Neural crest cell (in vitro differentiated cells): ENCODE measurements around the gene CCDC32. TPM values are rescaled to one million over a fixed set of nuclear protein-coding genes. Genes with fewer than 3 reads are reported as not detected.

Source experiments
- DNase-seq: peaks from one replicate; pipeline ENCODE4 v3.0.0; 2021; ENCODE audit warnings: low read depth, mixed read lengths, low spot score
- H3K27ac Mint-ChIP-seq: one replicate; pipeline ENCODE4 v1.8.0; 2021; ENCODE audit warnings: mild to moderate bottlenecking, mixed read lengths; ENCODE audit not compliant: unreplicated experiment
- H3K27me3 Mint-ChIP-seq: 2 replicates; pipeline ENCODE4 v1.8.0; 2021; ENCODE audit warnings: low read depth, mild to moderate bottlenecking, mixed read lengths
- H3K36me3 Mint-ChIP-seq: 2 replicates; pipeline ENCODE4 v1.8.0; 2021; ENCODE audit warnings: low read depth, mild to moderate bottlenecking, mixed read lengths
- H3K4me1 Mint-ChIP-seq: 2 replicates; pipeline ENCODE4 v1.8.0; 2021; ENCODE audit warnings: mixed read lengths
- H3K4me3 Mint-ChIP-seq: one replicate; pipeline ENCODE4 v1.8.0; 2021; ENCODE audit warnings: mild to moderate bottlenecking, mixed read lengths
- H3K9me3 Mint-ChIP-seq: 2 replicates; pipeline ENCODE4 v1.8.0; 2021; ENCODE audit warnings: mixed read lengths
- total RNA-seq: library from RNA; stranded (reverse); gene quantifications from 2 replicates; pipeline ENCODE4 v1.2.1, GENCODE V29; 2021
- TF ChIP-seq, protein P1 (sequence below): fragments of 200-600 bp; sonication (generic); conservative IDR thresholded peaks from 2 replicates; pipeline ENCODE4 v1.5.0; 2021; ENCODE audit warnings: antibody characterized with exemption, mild to moderate bottlenecking

The CCDC32 gene
- total RNA-seq, 1 donor from 2014 or later, result 19.9 TPM

DNA sequence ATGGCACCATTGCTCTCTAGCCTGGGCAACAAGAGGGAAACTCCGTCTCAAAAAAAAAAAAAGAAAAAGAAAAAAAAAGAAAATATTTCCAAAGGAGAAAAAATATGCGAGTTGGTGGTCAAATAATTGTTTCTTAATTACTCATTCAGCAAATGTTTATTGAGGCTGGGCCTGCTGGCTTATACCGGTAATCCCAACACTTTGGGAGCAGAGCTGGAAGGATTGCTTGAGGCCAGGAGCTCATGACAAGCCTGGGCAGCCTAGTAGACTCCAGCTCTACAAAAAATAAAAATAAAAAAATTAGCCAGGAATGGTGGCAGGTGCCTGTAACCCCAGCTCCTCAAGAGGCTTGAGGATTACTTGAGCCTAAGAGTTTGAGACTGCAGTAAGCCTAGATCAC lies 33.3 kb upstream of the CCDC32 start:
- Mint-ChIP-seq H3K4me3 (no peak overlapping the region), H3K27me3 (peaks cover 6% of the 10 kb centered on the region), H3K4me1 (peaks cover 20% of the 10 kb centered on the region), H3K27ac (no peak overlapping the region), H3K36me3 (peaks cover 4% of the 10 kb centered on the region), H3K9me3 (peaks cover 2% of the 10 kb centered on the region)
- TF ChIP-seq, protein P1, sequence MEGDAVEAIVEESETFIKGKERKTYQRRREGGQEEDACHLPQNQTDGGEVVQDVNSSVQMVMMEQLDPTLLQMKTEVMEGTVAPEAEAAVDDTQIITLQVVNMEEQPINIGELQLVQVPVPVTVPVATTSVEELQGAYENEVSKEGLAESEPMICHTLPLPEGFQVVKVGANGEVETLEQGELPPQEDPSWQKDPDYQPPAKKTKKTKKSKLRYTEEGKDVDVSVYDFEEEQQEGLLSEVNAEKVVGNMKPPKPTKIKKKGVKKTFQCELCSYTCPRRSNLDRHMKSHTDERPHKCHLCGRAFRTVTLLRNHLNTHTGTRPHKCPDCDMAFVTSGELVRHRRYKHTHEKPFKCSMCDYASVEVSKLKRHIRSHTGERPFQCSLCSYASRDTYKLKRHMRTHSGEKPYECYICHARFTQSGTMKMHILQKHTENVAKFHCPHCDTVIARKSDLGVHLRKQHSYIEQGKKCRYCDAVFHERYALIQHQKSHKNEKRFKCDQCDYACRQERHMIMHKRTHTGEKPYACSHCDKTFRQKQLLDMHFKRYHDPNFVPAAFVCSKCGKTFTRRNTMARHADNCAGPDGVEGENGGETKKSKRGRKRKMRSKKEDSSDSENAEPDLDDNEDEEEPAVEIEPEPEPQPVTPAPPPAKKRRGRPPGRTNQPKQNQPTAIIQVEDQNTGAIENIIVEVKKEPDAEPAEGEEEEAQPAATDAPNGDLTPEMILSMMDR, result no peak
- DNase-seq, result no peak

DNA sequence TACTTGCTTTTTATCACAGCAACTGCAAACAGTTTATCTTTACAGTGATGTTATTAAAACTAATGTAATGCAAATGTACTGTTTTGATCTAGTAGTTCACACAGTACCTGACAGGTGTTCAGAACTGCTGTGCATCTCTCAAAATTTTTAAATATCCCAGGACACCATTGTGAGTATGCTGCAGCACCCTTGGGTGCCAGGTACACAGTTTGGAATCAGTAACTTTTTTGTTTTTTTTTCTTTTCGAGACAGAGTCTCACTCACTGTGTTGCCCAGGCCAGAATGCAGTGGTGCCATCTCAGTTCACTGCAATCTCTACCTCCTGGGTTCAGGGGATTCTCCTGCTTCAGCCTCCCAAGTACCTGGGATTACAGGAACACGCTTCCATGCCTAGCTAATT lies 32.2 kb upstream of the CCDC32 start:
- Mint-ChIP-seq H3K27me3 (peaks cover 6% of the 10 kb centered on the region), H3K27ac (no peak overlapping the region), H3K4me1 (peaks cover 20% of the 10 kb centered on the region), H3K9me3 (peaks cover 2% of the 10 kb centered on the region), H3K36me3 (peaks cover 4% of the 10 kb centered on the region), H3K4me3 (peak overlapping the region; percentile 61)
- TF ChIP-seq, protein P1, result no peak
- no peak for DNase-seq

DNA sequence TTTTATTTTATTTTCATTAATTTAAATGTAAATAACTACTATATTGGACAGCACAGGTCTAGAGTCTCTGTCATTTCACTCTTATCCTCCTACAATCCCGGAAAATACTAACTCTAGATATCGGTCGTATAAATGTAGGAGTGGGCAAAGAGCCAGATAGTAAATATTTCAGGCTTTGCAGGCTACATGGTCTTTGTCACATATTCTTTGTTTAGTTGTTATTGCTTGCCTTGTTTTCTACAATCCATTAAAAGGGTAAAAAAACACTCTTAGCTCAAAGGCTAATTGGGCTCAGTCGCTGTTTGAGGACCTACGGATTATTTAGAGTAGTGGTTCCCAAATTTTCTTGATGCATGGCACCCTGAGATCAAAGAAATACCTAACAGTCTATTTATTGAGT lies 30.9 kb upstream of the CCDC32 start:
- TF ChIP-seq, protein P1, result no peak
- no peak for DNase-seq
- Mint-ChIP-seq H3K36me3 (peaks cover 4% of the 10 kb centered on the region), H3K27ac (no peak overlapping the region), H3K9me3 (peaks cover 2% of the 10 kb centered on the region), H3K4me1 (peaks cover 20% of the 10 kb centered on the region), H3K4me3 (peak overlapping the region; percentile 36), H3K27me3 (peaks cover 9% of the 10 kb centered on the region)

DNA sequence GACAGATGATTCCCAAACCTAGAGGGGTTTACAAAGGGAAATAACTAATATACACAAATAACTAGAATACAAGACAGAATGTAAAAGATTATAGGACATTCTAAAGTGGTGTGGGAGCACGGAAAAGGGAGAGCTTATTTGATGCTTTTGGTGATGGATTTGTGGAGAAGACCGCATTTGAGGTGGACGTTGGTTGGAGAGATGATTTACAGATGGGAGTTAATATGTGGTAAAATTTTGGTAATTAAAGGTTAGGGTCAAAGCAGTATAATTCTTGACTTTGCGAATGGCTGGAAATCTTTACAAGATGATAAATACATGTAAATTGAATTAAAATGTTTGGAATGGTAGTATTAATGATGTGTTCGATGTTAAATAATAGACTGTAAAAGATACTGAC lies 30.4 kb upstream of the CCDC32 start:
- H3K4me3 Mint-ChIP-seq, result peak overlapping the region; percentile 97

DNA sequence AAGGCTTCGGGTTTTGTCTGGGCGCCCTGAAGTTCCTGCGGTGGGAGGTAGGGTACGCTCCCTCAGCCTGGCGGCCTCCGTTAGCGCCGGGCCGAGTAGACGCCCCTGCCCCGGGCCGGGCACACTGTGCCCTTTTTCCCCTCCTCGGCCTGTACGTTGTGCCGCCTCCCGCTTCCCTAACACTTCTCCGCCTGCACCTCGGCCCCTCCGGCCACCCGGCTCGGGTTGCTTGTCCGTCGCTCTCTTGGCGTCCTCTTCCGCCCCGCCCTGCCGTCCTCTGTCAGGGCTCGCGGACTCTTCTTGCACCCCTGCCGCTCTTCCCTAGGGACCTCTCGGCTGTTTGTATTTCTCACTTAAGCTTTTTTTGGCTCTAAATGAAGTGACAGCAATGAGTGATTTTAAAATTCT lies 29.6 kb upstream of the CCDC32 start:
- Mint-ChIP-seq H3K9me3 (peaks cover 2% of the 10 kb centered on the region), H3K36me3 (peaks cover 4% of the 10 kb centered on the region)
- TF ChIP-seq, protein P1, result peak; percentile 33

More for the DNA sequence above, 30.4 kb upstream of the CCDC32 start:
- DNase-seq, result no peak
- H3K27ac Mint-ChIP-seq, result no peak overlapping the region
- H3K9me3 Mint-ChIP-seq, result peaks cover 2% of the 10 kb centered on the region
- peaks cover 20% of the 10 kb centered on the region for H3K4me1 Mint-ChIP-seq
- peaks cover 14% of the 10 kb centered on the region for H3K27me3 Mint-ChIP-seq
- peaks cover 4% of the 10 kb centered on the region for H3K36me3 Mint-ChIP-seq
- TF ChIP-seq, protein P1, result no peak

More for the DNA sequence above, 29.6 kb upstream of the CCDC32 start:
- H3K27ac Mint-ChIP-seq, result peak overlapping the region; percentile 100
- peak; percentile 61 for DNase-seq
- peaks cover 18% of the 10 kb centered on the region for H3K27me3 Mint-ChIP-seq
- peaks cover 25% of the 10 kb centered on the region for H3K4me1 Mint-ChIP-seq
- peak overlapping the region; percentile 97 for H3K4me3 Mint-ChIP-seq
